Endodermal cell (in vitro differentiated cells): ENCODE measurements around the gene ACOT7. TPM values are rescaled to one million over a fixed set of nuclear protein-coding genes. Genes with fewer than 3 reads are reported as not detected.

Source experiments
- DNase-seq: peaks from one replicate; pipeline ENCODE4 v3.0.0-alpha.2; 2017
- H3K27ac ChIP-seq: 2 replicates; pipeline ENCODE4 v1.5.1; 2013; ENCODE audit warnings: mild to moderate bottlenecking, low read depth, low read length, moderate library complexity
- H3K27me3 ChIP-seq: 2 replicates; pipeline ENCODE4 v1.6.1; 2013; ENCODE audit warnings: mild to moderate bottlenecking, low read length, moderate library complexity; ENCODE audit not compliant: insufficient read depth, control insufficient read depth, poor library complexity, severe bottlenecking
- H3K36me3 ChIP-seq: 2 replicates; pipeline ENCODE4 v1.7.0; 2013; ENCODE audit warnings: mild to moderate bottlenecking, low read length, moderate library complexity; ENCODE audit not compliant: control insufficient read depth, insufficient read depth
- H3K4me1 ChIP-seq: one replicate; pipeline ENCODE4 v1.7.0; 2013; ENCODE audit warnings: low read length; ENCODE audit not compliant: control insufficient read depth, insufficient read depth
- H3K4me3 ChIP-seq: 2 replicates; pipeline ENCODE4 v1.5.1; 2013; ENCODE audit warnings: mild to moderate bottlenecking, low read length, moderate library complexity
- H3K9ac ChIP-seq: 2 replicates; pipeline ENCODE4 v1.6.1; 2013; ENCODE audit warnings: mild to moderate bottlenecking, low read length, moderate library complexity; ENCODE audit not compliant: poor library complexity, severe bottlenecking; ENCODE audit errors: extremely low read depth
- H3K9me3 ChIP-seq: 2 replicates; pipeline ENCODE4 v1.6.1; 2013; ENCODE audit warnings: mild to moderate bottlenecking, low read length, moderate library complexity; ENCODE audit not compliant: control insufficient read depth
- H3K27ac Mint-ChIP-seq: 2 replicates; pipeline ENCODE4 v1.8.0; 2020; ENCODE audit warnings: mixed read lengths
- H3K27me3 Mint-ChIP-seq: 2 replicates; pipeline ENCODE4 v1.8.0; 2021; ENCODE audit warnings: mild to moderate bottlenecking, mixed read lengths; ENCODE audit not compliant: insufficient read depth
- H3K36me3 Mint-ChIP-seq: 2 replicates; pipeline ENCODE4 v1.8.0; 2020; ENCODE audit warnings: low read depth, mixed read lengths
- H3K4me1 Mint-ChIP-seq: 2 replicates; pipeline ENCODE4 v1.8.0; 2020; ENCODE audit warnings: mixed read lengths
- H3K4me3 Mint-ChIP-seq: 2 replicates; pipeline ENCODE4 v1.8.0; 2020; ENCODE audit warnings: mild to moderate bottlenecking, moderate library complexity, mixed read lengths
- H3K9me3 Mint-ChIP-seq: 2 replicates; pipeline ENCODE4 v1.8.0; 2020; ENCODE audit warnings: mild to moderate bottlenecking, mixed read lengths
- CTCF ChIP-seq: fragments of 200-600 bp; sonication (generic); conservative IDR thresholded peaks from 2 replicates; pipeline ENCODE4 v1.5.0; 2021; ENCODE audit warnings: antibody characterized with exemption, mild to moderate bottlenecking
- WGBS, 2 experiments: methylation state at CpG; one replicate each; pipeline versions ENCODE4 v1.1.5 to v1.1.7; 2013; ENCODE audit warnings: missing lambda C conversion rate in 2 of 2, mixed read lengths in 1 of 2; ENCODE audit not compliant: insufficient coverage in 1 of 2, insufficient read length in 1 of 2; 5-methylcytosine and 5-hydroxymethylcytosine counted together
- total RNA-seq, 2 donors: library from RNA; stranded (reverse); fragmentation: NEBNext Ultra II Directional in 1 of 2; extraction: Animal tissue kit (Norgen Biotek cat#: 25700) in 1 of 2; gene quantifications; 2 replicates in 1 of 2; 3 replicates in 1 of 2; pipeline ENCODE4 v1.2.1, GENCODE V29; 2021

Gene ACOT7
- total RNA-seq, 2 donors from 2014 or later = 51.3 to 70.7 TPM

GRCh38 chr1:6247651-6248050, 145.9 kb downstream of the ACOT7 start:
- H3K4me3 ChIP-seq = no peak overlapping the region
- no peaks in the 10 kb centered on the region for H3K9me3 ChIP-seq
- Mint-ChIP-seq H3K36me3 (no peaks in the 10 kb centered on the region), H3K27me3 (peaks cover 90% of the 10 kb centered on the region), H3K9me3 (no peaks in the 10 kb centered on the region), H3K4me1 (peaks cover 4% of the 10 kb centered on the region), H3K4me3 (no peak overlapping the region), H3K27ac (no peak overlapping the region)
- H3K9ac ChIP-seq = no peak overlapping the region
- H3K27me3 ChIP-seq = peaks cover 94% of the 10 kb centered on the region
- no peaks in the 10 kb centered on the region for H3K4me1 ChIP-seq
- no peak for TF ChIP-seq CTCF
- H3K36me3 ChIP-seq = no peaks in the 10 kb centered on the region
- 74 to 89% methylated on average over 5 of the region's 5 CpGs for WGBS, 2 experiments
- DNase-seq = peak; percentile 50
- H3K27ac ChIP-seq = no peak overlapping the region

GRCh38 chr1:6246497-6247467, 146.8 kb downstream of the ACOT7 start:
- TF ChIP-seq CTCF = peak; percentile 96
- WGBS, 2 experiments = 13 to 24% methylated on average over 17 to 30 of the region's 30 CpGs
- H3K27ac ChIP-seq = peak overlapping the region; percentile 1
- H3K4me1 ChIP-seq = no peaks in the 10 kb centered on the region
- H3K27ac Mint-ChIP-seq = no peak overlapping the region
- no peaks in the 10 kb centered on the region for H3K36me3 ChIP-seq
- H3K4me3 Mint-ChIP-seq = peak overlapping the region; percentile 30
- no peaks in the 10 kb centered on the region for H3K9me3 Mint-ChIP-seq
- H3K4me1 Mint-ChIP-seq = peaks cover 4% of the 10 kb centered on the region
- no peak overlapping the region for H3K4me3 ChIP-seq
- H3K36me3 Mint-ChIP-seq = no peaks in the 10 kb centered on the region
- no peaks in the 10 kb centered on the region for H3K9me3 ChIP-seq
- H3K9ac ChIP-seq = no peak overlapping the region
- peak; percentile 97 for DNase-seq
- H3K27me3 Mint-ChIP-seq = peaks cover 87% of the 10 kb centered on the region
- H3K27me3 ChIP-seq = peaks cover 95% of the 10 kb centered on the region

- Histone ChIP-seq H3K36me3 (no peaks in the 10 kb centered on the region), H3K27ac (peak overlapping the region; percentile 1), H3K9ac (no peak overlapping the region), H3K27me3 (peaks cover 95% of the 10 kb centered on the region), H3K4me3 (no peak overlapping the region), H3K4me1 (no peaks in the 10 kb centered on the region), H3K9me3 (no peaks in the 10 kb centered on the region)
- WGBS, 2 experiments = 4 to 8% methylated on average over 22 to 49 of the region's 49 CpGs
- peak overlapping the region; percentile 30 for H3K4me3 Mint-ChIP-seq
- peaks cover 8% of the 10 kb centered on the region for H3K4me1 Mint-ChIP-seq
- no peaks in the 10 kb centered on the region for H3K36me3 Mint-ChIP-seq
- peaks cover 87% of the 10 kb centered on the region for H3K27me3 Mint-ChIP-seq
- H3K27ac Mint-ChIP-seq = no peak overlapping the region
- H3K9me3 Mint-ChIP-seq = no peaks in the 10 kb centered on the region
- no peak for TF ChIP-seq CTCF
- peak; percentile 97 for DNase-seq
Measured at GRCh38 chr1:6245869-6246496, 147.6 kb downstream of the ACOT7 start.
